Measurements from ENCODE around the gene CCDC172.

- peak; percentile 41 to 56 (median 51) for TF ChIP-seq CTCF (IDR thresholded peaks at IDR 0.05)
- TF ChIP-seq EP300 (IDR thresholded peaks at IDR 0.05) = no peak
Observed at GRCh38 chr10:116385994-116386809, 62.0 kb downstream of the CCDC172 start.

Data from tibial nerve (tissue), 4 donors.